GM12892 (cell line): ENCODE data around the gene FAM240A.

Experiments
- POLR2A ChIP-seq: IDR thresholded peaks from 2 replicates; pipeline ENCODE4 v1.6.1; 2011; ENCODE audit warnings: low read depth, low read length, control low read depth
- POLR2AphosphoS5 ChIP-seq: IDR thresholded peaks from 2 replicates; pipeline ENCODE4 v1.6.1; 2011; ENCODE audit warnings: low read depth, low read length, control low read depth
- TAF1 ChIP-seq: IDR thresholded peaks from 2 replicates; pipeline ENCODE4 v1.6.1; 2011; ENCODE audit warnings: low read depth, mild to moderate bottlenecking, control low read depth, low read length, borderline replicate concordance

GRCh38 chr3:46670000-46670890 lies 57.9 kb downstream of the FAM240A start:
- TF ChIP-seq POLR2A (no peak), POLR2AphosphoS5 (no peak), TAF1 (no peak)
